Measurements from ENCODE around the gene MON2.

MON2 gene

DNA sequence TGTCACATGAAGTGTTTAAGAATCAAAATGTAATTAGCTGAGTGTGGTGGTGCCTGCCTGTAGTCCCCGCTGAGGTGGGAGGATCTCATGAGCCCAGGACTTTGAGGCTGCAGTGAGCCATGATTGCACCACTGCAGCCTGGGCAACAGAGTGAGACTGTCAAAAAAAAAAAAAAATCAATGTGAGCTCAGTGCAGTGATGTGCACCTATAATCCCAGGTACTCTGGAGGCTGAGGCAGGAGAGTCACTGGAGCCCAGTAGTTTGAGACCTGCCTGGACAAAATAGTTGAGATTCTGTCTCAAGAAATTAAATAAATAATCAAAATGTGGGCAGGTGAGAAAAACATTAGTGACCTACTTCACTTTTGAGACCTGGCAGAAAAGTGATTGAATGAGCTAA lies 140.0 kb downstream of the MON2 start:
- DNase-seq (ENCODE audit: low spot score): no peak

DNA sequence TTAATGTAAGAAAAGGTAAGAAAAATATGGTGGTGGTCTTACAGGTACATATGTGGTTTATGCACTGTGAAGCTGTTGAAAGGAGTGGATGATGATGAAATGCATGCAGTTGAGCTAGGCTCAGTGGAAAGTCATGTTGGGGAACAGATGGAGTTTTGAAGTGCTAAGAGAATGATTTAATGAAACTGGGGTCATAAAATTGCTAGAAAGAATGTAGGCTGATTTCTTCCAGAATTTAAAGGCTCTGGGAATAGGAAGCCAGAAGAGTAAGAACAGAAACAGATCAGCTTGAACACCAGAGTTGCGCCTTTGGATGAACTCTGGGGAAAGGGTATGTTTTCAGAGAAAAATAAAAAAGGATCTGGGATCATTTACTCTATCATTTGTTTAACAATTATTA lies 146.5 kb downstream of the MON2 start:
- no peak for DNase-seq (ENCODE audit: low spot score)

DNA sequence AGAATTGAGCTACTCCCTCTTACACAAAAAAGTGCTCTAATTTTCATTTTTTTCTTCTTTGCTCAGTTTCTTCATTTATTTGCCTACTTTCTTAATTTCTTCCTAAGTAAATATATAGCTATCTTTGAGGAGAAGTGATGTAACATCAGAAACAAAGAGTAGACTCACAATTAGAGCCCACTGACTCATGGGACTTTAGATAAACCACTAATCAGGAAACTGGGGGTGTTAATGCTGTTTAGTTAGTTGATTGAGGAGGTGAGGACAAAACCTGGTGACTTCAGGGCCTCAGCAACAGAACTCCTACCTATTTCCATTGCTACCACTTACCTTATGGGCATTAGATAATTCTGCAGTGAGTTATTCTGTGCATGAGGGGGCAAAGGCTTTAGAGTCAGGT lies 151.7 kb downstream of the MON2 start:
- DNase-seq (ENCODE audit: low spot score): no peak

DNA sequence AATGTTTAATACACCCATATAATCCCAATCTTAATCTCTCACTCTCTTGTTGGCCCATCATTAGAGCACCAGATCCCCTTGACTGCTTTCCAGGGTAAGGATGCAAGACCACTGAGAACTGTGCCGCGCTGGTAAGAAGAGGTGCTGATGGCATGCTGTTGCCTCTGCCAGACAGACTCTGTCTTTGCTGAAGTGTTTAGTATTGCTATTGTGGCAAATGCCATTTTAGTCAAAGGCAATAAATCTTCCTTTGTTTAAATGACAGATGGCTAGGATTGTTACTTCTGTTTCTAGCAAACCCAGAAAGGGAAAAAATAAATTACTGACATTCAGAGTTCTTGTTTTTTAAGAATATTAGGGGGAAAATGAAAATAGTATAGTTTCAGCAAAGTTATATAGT lies 152.3 kb downstream of the MON2 start:
- no peak for DNase-seq (ENCODE audit: low spot score)

DNA sequence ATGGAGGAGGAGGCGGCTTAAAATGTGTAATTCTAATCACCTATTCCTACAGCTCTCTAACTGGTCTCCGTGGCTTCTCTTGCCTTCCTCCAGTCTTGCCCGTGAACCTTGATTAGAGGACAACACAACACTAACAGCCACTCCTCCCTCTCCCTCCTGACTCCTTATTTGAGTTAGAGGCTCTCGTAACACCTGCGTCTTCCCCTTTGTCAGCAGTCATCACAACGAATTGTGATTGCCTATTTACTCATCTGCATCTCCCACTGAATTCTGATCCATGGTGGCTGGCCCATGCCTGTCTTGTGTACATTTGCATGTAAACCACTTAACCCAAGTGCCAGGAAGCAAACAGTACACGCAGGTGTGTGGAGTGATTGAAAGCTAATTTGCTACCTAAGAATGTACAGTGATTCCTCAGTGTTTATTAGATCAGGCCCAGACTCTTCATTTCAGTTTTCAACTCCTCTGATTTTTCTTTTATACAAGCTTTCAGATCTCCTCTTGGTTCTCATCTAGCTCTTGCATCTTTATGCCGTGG lies 154.5 kb downstream of the MON2 start:
- DNase-seq (ENCODE audit: low spot score): no peak

DNA sequence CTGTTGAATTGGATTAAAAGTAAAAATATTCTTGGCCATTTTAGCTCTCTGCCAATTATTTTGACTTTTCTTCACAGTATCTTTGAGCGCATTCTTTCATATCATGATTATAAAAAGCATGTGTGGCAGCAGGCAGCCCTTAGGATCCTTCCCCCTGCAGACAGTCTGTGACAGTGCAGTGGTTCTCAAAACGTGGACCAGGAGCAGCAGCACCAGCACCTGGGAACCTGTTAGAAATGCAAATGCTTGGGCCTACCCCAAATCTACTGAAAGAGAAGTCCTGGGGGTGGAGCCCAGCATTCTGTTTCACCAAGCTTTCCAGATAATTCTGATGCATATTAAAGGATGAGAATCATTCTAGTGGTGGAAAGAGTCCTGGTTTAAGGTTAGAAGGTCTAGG lies 155.6 kb downstream of the MON2 start:
- DNase-seq (ENCODE audit: low spot score): no peak

DNA sequence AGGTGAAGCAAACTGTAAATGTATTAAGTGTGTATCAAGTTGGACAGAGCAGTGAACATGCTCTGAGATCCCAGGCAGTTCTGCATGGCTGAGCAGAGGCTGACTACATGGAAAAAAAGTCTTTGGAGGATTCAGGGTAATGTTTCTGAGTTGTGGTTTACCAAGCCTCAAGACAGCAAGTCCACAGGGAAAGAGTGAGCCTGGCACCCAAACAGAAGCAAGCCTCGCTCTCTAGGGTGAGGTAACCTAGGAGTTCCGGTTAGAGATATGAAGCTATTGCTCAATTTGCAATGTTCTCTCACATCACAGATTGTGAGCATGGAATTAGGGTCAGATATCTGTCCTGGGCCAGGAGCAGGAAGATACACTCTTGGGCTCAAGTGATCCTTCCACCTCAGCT lies 158.6 kb downstream of the MON2 start:
- no peak for DNase-seq (ENCODE audit: low spot score)

DNA sequence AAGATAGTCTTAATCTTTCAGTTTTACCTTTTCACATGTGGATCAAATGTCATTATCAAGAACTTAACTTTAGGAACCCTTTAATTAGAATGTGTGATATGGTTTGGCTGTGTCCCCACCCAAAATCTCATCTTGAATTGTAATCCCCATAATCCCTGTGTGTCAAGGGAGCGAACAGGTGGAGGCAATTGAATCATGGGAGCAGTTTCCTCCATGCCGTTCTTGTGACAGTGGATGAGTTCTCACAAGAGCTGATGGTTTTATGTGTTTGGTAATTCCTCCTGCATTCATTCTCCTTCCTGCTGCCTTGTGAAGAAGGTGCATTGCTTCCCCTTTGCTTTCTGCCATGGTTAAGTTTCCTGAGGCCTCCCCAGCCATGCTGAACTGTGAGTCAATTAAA lies 160.6 kb downstream of the MON2 start:
- DNase-seq (ENCODE audit: low spot score): no peak

DNA sequence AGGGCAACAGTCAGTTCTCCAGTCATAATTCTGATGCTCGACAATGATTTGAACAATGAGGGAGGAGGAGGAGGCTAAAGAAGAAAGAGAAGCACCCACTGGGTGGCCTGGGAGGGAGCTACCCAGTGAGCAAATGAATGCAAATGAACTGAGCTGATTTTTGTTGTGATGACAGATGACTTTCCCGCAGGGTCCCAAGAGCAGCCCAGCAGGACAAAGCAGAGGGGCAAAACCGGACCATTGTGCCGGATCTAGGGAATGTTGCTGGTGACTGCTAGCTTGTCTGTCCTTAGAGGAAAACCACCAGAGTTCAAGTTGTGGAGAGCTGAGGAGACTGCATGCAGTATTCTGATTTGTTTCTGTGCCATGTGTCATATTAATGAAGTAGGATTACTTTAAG lies 162.8 kb downstream of the MON2 start:
- no peak for DNase-seq (ENCODE audit: low spot score)

DNA sequence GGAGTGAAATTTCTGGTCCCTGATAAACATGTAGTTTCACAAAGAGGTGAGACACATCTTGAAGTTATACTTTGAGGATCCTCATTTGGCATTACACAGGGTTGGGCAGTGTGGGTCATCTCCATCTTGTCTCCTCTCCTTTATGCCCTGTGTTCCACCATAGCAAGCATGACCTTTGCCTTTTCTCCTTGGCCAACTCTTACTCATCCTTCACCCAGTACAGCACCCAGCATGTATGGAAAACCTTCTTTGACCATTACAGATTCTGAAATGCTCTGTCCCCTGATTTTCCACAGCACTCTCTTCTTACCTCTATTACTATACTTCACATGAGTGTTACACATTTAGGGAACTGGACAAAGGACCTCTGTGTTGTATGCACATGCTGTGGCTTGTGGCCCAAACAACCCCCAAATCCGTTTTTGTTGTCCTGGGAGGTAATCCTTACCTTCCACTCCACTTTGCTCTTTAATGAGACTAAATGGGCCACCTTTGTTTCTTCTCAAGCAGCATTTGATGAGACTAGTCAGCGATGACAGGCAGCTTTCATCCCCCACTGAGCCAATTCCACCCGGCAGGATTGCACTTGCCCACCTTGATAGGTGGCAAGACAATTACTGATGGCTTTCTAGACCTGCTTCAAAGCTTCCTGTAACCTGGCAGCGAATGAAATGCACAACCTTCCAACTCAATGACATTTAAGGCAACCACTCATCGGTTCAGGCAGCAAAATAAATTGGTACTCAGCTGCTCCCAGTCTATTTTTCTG lies 163.5 kb downstream of the MON2 start:
- DNase-seq (ENCODE audit: low spot score): no peak

DNA sequence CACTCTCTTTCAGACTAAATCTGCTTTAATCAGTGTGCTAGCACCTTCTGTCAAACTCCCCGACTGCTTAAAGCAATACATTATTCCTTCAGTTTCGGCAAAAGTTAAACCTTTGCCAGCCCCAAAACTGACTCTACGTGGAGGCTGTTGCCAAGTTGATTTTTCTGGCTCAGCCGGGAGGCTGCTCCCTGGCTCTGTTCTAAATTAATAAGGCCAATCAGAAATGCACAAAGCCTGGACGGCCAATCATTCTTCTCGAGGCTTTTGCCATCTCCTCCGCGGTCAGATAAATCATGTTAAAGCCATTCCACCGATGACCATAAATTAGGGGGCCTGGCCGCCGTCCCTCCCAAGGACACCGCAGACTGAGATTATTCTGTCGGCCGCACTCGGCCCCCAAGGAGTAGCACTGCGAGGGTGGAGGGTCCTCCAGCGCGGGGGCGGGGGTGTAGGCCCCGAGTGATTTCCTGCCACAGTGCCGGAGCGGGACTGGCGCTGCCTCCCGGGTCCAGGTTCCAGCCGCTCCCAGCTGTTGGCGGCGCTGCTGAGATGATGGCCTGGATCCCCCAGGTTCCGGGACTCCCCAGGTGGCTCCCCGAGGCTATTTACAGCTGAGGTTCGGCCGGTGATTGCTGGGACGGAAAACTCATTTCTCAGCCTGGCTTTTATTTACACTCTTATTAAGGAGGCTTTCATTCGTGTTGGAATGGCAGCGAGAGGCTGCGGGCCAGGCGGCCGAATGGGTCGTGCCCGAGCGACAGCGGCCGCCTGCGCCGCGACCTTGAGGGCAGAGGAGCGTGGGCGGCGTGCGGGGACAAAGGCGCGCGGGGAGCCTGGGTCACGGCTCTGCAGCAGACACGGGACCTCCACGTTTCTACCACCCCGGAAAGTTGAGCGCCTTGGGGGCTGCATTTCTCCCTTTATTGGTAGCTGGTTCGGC lies 165.1 kb downstream of the MON2 start:
- DNase-seq (ENCODE audit: low spot score): no peak

DNA sequence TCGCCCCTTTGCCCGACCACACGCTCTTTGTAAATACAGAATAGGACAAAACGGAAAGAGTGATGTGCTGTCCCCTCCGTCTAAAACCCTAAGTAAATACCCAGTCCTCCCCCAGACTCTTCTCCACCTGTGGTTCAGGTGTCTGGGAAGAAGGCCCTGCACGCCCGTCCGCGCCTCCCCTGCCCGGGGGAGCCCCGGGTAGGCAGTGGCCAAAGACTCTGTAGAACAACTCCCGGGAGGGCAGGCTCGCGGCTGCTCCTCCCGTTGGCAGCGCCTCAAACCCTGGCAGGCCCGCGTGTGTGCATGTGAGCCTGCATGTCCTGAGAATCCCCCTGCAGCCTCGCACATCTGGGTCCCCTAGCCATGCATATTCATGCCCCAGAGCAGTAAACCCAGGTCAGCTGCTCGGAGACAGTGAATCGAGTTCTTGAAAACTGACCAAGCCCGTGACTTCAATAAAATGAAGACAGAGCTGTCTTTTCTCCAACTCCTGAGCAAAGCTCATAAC lies 165.8 kb downstream of the MON2 start:
- no peak for DNase-seq (ENCODE audit: low spot score)

DNA sequence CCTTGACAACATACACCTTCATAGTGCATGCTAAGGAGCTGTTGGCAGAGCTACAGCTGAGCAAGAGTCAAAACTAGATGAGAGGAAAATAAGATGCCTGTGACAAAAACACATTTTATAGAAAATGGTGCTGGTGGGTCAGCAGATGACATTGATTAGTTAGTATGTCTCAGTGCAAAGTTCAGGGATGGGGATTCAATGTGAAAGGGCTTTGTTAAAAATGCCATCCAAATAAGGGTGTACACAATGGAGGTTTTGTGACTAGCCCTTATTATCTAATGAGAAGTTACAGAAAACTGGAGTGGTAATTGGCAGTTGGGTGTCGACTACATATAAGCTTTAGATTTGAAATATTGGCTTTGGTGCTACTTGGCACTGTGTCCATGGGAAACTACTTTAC lies 169.0 kb downstream of the MON2 start:
- no peak for DNase-seq (ENCODE audit: low spot score)

DNA sequence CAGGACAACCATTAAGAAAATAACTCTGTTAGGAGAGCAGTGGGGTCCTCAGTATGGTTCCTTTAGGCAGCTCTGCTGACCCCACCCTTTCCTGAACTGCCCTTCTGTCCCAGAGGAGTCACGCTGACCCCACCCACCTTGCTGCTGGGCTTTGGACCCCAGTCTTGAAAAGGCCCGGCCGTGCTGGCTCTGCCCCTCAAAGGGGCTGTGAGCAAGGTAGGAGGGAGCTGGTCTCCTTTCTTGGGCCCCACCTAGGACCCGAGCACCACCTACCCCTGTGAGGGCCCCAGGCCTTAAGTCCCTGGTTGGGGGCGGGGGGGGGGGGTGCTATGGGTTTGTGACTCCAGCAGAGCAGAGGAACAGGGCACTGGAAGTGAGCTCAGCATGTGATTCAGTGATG lies 171.1 kb downstream of the MON2 start:
- no peak for DNase-seq (ENCODE audit: low spot score)

DNA sequence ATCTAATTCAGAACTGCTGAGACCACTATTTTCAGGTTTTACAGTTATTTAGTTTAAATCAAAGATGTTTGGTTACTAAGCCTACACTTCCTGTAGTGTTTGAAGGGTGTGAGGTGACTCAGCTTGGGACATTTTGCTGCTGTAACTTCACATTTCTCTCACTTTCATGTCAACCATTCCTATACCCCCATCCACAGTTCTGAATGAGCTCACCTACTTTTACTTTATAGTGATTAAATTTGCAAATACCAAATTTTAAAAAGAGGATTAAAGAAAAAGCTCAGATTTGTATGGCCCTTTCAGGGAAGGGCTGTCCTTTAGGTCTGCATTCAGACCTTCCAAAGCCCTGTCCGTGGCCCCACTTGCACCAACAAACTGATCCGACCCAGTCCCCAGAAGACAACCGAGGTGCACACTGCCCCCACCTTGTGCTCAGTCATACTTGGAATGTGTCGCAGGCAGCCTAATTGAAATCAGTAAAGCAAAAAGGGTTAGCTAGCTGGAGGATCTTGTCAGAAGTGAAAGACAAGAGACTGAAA lies 174.4 kb downstream of the MON2 start:
- DNase-seq (ENCODE audit: low spot score): no peak

DNA sequence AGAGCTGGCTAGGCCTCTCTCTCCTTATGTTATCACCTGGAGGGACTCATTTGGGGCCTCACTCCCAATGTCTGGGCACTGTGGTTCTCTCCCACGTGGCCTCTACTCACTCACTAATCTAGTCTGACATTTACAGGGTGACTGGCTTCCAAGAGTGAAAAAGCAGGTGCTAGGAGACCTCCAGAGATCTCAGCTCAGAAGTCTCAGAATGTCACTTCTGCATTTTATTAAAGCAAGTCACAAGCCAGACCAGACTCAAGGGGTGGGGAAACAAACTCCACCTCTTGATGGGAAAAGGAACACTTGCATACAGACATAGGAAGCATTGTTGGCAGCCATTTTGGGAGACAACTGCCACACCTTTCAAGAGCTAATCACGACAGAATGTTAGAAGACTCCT lies 175.9 kb downstream of the MON2 start:
- DNase-seq (ENCODE audit: low spot score): no peak

DNA sequence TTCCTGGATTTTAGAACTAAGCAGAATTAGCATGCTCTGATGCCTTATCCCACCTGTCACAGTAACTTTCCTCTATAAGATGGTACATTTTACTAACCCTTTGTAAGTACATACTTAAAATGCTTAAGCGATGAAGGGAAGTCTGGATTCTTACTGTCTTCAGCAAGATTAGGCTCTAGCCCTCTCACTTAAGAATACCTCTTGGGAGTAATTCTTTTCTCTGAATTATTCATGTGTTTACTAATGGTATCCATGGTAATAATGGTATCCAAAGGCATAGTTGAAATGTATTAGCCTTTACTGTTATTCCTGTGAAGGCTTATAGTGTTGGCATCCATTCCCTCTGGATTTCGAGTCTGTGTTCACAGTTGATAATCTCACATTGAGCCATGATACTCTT lies 176.9 kb downstream of the MON2 start:
- no peak for DNase-seq (ENCODE audit: low spot score)

DNA sequence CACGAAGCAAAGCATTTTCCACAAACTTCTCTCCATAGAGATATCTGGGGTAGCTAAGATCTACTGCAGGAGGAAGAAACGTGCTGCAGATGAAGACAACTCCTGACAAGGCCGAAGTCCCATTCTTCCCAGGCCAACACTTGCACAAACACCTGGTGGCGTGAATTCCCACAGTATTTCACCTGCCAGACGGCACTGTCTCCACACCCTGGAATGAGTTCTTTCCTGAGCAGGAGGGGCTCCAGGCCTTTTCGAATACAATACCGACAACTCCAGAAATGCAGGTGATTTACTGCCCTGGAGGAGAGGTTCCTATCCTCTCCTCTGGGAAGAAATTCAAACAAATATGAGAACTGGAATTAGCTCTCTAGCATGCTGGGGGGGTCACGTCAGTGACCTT lies 179.9 kb downstream of the MON2 start:
- DNase-seq (ENCODE audit: low spot score): no peak

DNA sequence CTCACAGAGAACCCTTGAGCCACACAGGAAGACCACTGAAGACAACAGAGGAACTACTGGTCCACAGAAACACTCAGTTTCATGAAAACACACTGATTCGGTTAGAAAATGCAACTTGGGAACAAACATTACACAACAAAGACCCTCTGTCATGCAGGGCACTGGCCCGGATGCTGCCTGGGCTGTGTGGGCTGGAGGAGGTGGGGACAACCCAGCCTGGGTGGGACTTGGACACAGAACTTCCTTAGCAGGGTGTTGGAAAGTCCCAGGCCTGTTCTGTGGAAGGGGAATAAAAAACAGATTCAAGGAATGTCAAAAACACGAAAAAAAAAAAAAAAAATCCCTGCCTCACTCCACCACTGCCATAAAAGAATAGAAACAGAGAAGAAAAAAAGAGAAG lies 181.0 kb downstream of the MON2 start:
- DNase-seq (ENCODE audit: low spot score): no peak

DNA sequence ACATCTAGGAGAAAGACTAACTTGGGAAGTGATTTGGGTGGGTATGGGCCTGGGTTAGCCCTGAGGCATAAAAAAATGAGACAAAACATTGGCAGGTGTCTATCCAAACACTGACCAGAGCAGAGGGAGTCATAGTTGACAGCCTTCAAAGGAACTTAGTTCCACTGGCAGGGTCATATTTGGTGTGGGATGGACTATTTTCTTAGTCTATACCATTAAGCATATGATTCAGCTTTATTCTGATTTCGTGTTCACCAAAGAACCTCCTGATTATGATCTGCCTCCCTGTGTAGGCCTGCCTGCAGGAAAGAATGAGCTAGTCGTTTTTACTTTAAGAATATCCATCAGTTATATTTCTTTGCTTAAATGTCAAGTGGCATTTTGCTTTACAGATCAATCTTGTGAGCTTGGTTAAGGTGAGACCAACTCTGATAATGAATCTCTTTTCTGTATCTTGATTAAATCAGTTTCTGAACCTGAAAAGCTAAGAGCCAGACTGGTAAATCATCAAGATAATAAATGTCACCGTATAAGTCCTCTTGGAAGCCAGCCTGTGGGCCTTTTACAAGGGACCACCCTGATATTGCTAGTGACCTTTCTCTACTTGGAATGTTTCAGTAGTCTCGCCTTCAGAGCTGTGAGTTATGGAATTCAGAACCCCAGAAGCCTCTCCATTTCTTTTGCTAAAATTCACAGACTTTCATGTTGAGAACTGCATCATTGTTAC lies 182.9 kb downstream of the MON2 start:
- no peak for DNase-seq (ENCODE audit: low spot score)
